Liver (tissue), 9 donors: ENCODE data around the gene TAPT1. TPM values are rescaled to one million over a fixed set of nuclear protein-coding genes. Genes with fewer than 3 reads are reported as not detected.

Source experiments
- DNase-seq: peaks from one replicate; pipeline ENCODE4 v3.0.0-alpha.2; 2017; ENCODE audit warnings: low spot score
- H3K27ac ChIP-seq, 2 donors: one replicate each; pipeline ENCODE4 v1.7.0; 2013; ENCODE audit warnings: inconsistent platforms in 2 of 2, low read length in 2 of 2, control low read depth in 1 of 2, low read depth in 1 of 2, mild to moderate bottlenecking in 1 of 2
- H3K27me3 ChIP-seq, 4 donors: one replicate each; pipeline versions ENCODE4 v1.6.1 to v1.7.0; 2013; ENCODE audit warnings: low read length in 3 of 4, inconsistent platforms in 1 of 4, mild to moderate bottlenecking in 1 of 4, moderate library complexity in 1 of 4; ENCODE audit not compliant: control insufficient read depth in 4 of 4, insufficient read depth in 4 of 4
- H3K36me3 ChIP-seq, 4 donors: one replicate each; pipeline versions ENCODE4 v1.6.1 to v1.7.0; 2013; ENCODE audit warnings: low read length in 3 of 4, mild to moderate bottlenecking in 3 of 4, low read depth in 1 of 4, moderate library complexity in 1 of 4; ENCODE audit not compliant: control insufficient read depth in 4 of 4, insufficient read depth in 3 of 4
- H3K4me1 ChIP-seq, 4 donors: one replicate each; pipeline versions ENCODE4 v1.6.1 to v1.7.0; 2013; ENCODE audit warnings: low read length in 3 of 4, mild to moderate bottlenecking in 3 of 4, moderate library complexity in 1 of 4; ENCODE audit not compliant: control insufficient read depth in 4 of 4, insufficient read depth in 4 of 4
- H3K4me3 ChIP-seq, 3 donors: one replicate each; pipeline versions ENCODE4 v1.6.1 to v1.7.0; 2013; ENCODE audit warnings: low read length in 3 of 3, control low read depth in 1 of 3, low read depth in 1 of 3, mild to moderate bottlenecking in 1 of 3
- H3K9ac ChIP-seq, 2 donors: one replicate each; pipeline ENCODE4 v1.7.0; 2013; ENCODE audit warnings: low read length in 2 of 2, mild to moderate bottlenecking in 2 of 2, moderate library complexity in 2 of 2, control low read depth in 1 of 2, low read depth in 1 of 2
- H3K9me3 ChIP-seq, 4 donors: one replicate each; pipeline versions ENCODE4 v1.6.1 to v1.7.0; 2013; ENCODE audit warnings: low read length in 3 of 4; ENCODE audit not compliant: control insufficient read depth in 4 of 4
- FOXA1 ChIP-seq: IDR thresholded peaks from 2 replicates; pipeline ENCODE4 v1.6.1; 2016; ENCODE audit warnings: antibody characterized with exemption
- FOXA2 ChIP-seq: IDR thresholded peaks from 2 replicates; pipeline ENCODE4 v1.6.1; 2016; ENCODE audit warnings: antibody characterized with exemption
- JUND ChIP-seq, 2 donors: IDR thresholded peaks; 2 replicates each; pipeline ENCODE4 v1.6.1; 2016; ENCODE audit warnings: antibody characterized with exemption in 2 of 2
- NR2F2 ChIP-seq: IDR thresholded peaks from 2 replicates; pipeline ENCODE4 v1.6.1; 2016; ENCODE audit warnings: antibody characterized with exemption
- RAD21 ChIP-seq, 2 donors: IDR thresholded peaks; 2 replicates each; pipeline ENCODE4 v1.6.1; 2016; ENCODE audit warnings: antibody characterized with exemption in 2 of 2, mild to moderate bottlenecking in 2 of 2
- SP1 ChIP-seq: IDR thresholded peaks from 2 replicates; pipeline ENCODE4 v1.6.1; 2018; ENCODE audit warnings: antibody characterized with exemption, mild to moderate bottlenecking
- YY1 ChIP-seq: IDR thresholded peaks from 2 replicates; pipeline ENCODE4 v1.6.1; 2016; ENCODE audit warnings: antibody characterized with exemption, mild to moderate bottlenecking
- WGBS: extraction: QIAGEN DNeasy Blood & Tissue Kit; methylation state at CpG from one replicate; pipeline ENCODE4 v1.1.7; 2013; 5-methylcytosine and 5-hydroxymethylcytosine counted together
- polyA plus RNA-seq, 2 donors: library from polyadenylated mRNA; stranded (reverse) in 1 of 2; unstranded in 1 of 2; fragments of 200-250 nt in 1 of 2; fragments of >200 nt in 1 of 2; fragmentation: Nextera tagmentation in 1 of 2; extraction: Ambion mirVana in 1 of 2; gene quantifications; one replicate each; pipeline versions ENCODE4 v1.2.1 to v1.2.3, GENCODE V29; 2013 to 2015
- total RNA-seq, 2 donors: library from RNA; depleted of rRNA; stranded (reverse); fragments of >200 nt; gene quantifications; one replicate each; pipeline ENCODE4 v1.2.3, GENCODE V29; 2014
- TF ChIP-seq, protein P1 (sequence below): IDR thresholded peaks from 2 replicates; pipeline ENCODE4 v1.6.1; 2016; ENCODE audit warnings: antibody characterized with exemption
- TF ChIP-seq, protein P2 (sequence below): IDR thresholded peaks from 2 replicates; pipeline ENCODE4 v1.6.1; 2016; ENCODE audit warnings: antibody characterized with exemption, mild to moderate bottlenecking
- TF ChIP-seq, protein P3 (sequence below): IDR thresholded peaks from 2 replicates; pipeline ENCODE4 v1.6.1; 2016; ENCODE audit warnings: antibody characterized with exemption
- TF ChIP-seq, protein P4 (sequence below): IDR thresholded peaks from 2 replicates; pipeline ENCODE4 v1.6.1; 2016; ENCODE audit warnings: antibody characterized with exemption
- donor health status: healthy.
- donor health status: healthy.
- donor health status: healthy.
- donor health status: healthy.
- donor health status: healthy.

TAPT1 gene
- total and polyA plus RNA-seq, 4 donors = 12.2 to 53.7 (median 22.1) TPM

DNA sequence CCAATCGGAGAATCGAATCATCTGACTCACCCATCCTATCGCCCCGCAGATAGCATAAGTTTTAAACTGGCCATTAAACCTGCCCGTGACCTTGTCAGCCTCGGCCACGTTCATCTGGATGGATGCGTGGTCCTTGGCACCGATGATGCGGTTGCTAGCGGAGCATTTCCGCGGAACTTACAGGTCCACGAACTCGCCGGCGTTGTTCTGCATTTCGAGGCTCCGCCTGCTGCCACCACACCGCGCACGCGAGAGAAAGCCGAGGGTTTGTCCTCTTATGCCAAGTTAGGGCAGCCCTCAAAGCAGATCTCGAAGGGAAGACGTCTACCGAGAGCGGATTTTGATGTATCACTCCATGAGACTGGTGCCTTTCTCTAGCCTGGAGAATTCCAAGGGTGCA is 30.1 kb upstream of the TAPT1 start:
- no peaks in the 10 kb centered on the region for H3K4me1 ChIP-seq
- no peak for DNase-seq
- no peak overlapping the region for H3K9ac ChIP-seq
- no peaks in the 10 kb centered on the region for H3K27me3 ChIP-seq
- H3K27ac ChIP-seq = no peak overlapping the region
- TF ChIP-seq YY1 (no peak), FOXA1 (no peak), NR2F2 (no peak), FOXA2 (no peak)
- TF ChIP-seq, protein P1, sequence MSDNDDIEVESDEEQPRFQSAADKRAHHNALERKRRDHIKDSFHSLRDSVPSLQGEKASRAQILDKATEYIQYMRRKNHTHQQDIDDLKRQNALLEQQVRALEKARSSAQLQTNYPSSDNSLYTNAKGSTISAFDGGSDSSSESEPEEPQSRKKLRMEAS = no peak
- TF ChIP-seq, protein P2, sequence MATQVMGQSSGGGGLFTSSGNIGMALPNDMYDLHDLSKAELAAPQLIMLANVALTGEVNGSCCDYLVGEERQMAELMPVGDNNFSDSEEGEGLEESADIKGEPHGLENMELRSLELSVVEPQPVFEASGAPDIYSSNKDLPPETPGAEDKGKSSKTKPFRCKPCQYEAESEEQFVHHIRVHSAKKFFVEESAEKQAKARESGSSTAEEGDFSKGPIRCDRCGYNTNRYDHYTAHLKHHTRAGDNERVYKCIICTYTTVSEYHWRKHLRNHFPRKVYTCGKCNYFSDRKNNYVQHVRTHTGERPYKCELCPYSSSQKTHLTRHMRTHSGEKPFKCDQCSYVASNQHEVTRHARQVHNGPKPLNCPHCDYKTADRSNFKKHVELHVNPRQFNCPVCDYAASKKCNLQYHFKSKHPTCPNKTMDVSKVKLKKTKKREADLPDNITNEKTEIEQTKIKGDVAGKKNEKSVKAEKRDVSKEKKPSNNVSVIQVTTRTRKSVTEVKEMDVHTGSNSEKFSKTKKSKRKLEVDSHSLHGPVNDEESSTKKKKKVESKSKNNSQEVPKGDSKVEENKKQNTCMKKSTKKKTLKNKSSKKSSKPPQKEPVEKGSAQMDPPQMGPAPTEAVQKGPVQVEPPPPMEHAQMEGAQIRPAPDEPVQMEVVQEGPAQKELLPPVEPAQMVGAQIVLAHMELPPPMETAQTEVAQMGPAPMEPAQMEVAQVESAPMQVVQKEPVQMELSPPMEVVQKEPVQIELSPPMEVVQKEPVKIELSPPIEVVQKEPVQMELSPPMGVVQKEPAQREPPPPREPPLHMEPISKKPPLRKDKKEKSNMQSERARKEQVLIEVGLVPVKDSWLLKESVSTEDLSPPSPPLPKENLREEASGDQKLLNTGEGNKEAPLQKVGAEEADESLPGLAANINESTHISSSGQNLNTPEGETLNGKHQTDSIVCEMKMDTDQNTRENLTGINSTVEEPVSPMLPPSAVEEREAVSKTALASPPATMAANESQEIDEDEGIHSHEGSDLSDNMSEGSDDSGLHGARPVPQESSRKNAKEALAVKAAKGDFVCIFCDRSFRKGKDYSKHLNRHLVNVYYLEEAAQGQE = no peak
- WGBS = 98% methylated on average over 28 of the region's 28 CpGs
- no peak overlapping the region for H3K4me3 ChIP-seq
- H3K9me3 ChIP-seq = no peaks in the 10 kb centered on the region
- H3K36me3 ChIP-seq = peaks cover 0 to 5% (median 1%) of the 10 kb centered on the region in 4 donors

DNA sequence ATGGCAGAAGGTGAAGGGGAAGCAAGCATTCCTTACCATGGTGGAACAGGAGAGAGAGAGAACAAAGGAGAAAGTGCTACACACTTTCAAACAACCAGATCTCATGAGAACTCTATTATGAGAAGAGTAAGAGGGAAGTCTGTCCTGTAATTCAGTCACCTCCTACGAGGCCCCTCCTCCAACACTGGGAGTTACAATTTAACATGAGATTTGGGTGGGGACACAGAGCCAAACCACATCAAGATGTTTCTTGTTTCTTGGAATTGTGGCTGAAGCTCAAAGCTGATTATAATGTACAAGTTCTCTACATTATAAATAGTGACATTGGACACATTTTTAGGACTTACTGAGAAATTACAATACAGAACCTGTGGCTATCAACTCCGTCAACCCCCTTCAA is 29.5 kb upstream of the TAPT1 start:
- 92% methylated on average over 2 of the region's 2 CpGs for WGBS

More for the DNA sequence above, 29.5 kb upstream of the TAPT1 start:
- DNase-seq = no peak
- peaks cover 0 to 5% (median 1%) of the 10 kb centered on the region in 4 donors for H3K36me3 ChIP-seq
- H3K9me3 ChIP-seq = no peaks in the 10 kb centered on the region
- no peak overlapping the region for H3K27ac ChIP-seq
- H3K27me3 ChIP-seq = no peaks in the 10 kb centered on the region
- peaks cover 1 to 4% (median 3%) of the 10 kb centered on the region in 4 donors for H3K4me1 ChIP-seq
- TF ChIP-seq NR2F2 (no peak), FOXA1 (no peak), SP1 (no peak), RAD21 (IDR thresholded peaks at IDR 0.05) (no peak), FOXA2 (no peak), JUND (IDR thresholded peaks at IDR 0.05) (no peak)
- TF ChIP-seq, protein P3, sequence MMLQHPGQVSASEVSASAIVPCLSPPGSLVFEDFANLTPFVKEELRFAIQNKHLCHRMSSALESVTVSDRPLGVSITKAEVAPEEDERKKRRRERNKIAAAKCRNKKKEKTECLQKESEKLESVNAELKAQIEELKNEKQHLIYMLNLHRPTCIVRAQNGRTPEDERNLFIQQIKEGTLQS = no peak
- TF ChIP-seq, protein P4, sequence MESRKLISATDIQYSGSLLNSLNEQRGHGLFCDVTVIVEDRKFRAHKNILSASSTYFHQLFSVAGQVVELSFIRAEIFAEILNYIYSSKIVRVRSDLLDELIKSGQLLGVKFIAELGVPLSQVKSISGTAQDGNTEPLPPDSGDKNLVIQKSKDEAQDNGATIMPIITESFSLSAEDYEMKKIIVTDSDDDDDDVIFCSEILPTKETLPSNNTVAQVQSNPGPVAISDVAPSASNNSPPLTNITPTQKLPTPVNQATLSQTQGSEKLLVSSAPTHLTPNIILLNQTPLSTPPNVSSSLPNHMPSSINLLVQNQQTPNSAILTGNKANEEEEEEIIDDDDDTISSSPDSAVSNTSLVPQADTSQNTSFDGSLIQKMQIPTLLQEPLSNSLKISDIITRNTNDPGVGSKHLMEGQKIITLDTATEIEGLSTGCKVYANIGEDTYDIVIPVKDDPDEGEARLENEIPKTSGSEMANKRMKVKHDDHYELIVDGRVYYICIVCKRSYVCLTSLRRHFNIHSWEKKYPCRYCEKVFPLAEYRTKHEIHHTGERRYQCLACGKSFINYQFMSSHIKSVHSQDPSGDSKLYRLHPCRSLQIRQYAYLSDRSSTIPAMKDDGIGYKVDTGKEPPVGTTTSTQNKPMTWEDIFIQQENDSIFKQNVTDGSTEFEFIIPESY = no peak
- TF ChIP-seq, protein P1 = no peak
- no peak overlapping the region for H3K4me3 ChIP-seq
- H3K9ac ChIP-seq = no peak overlapping the region
